WTC11 (cell line): ENCODE measurements around the gene MEST. TPM values are rescaled to one million over a fixed set of nuclear protein-coding genes. Genes with fewer than 3 reads are reported as not detected.

ENCODE experiments used
- ATAC-seq: fragments of 200-7000 bp; cut with Tn5 transposase; 2 replicates; pipeline ENCODE4 v1.10.0; 2021; ENCODE audit warnings: mild to moderate bottlenecking, moderate library complexity
- CTCF ChIA-PET: fragments of 300-600 bp; sonication (Branson Sonifier 250); formaldehyde crosslinking; loops from one replicate; lab custom pipeline; 2021; ENCODE audit warnings: antibody characterized with exemption; lab: Charles Lee
- POLR2A ChIA-PET: fragments of 350-600 bp; sonication (Branson Sonifier 250); formaldehyde crosslinking; loops from one replicate; lab custom pipeline; 2021; ENCODE audit warnings: antibody characterized with exemption; lab: Charles Lee
- DNase-seq: peaks from one replicate; pipeline ENCODE4 v3.0.0; 2021; ENCODE audit warnings: low spot score
- H3K27ac Mint-ChIP-seq: 2 replicates; pipeline ENCODE4 v1.8.0; 2021; ENCODE audit warnings: mixed read lengths
- H3K27me3 Mint-ChIP-seq: 2 replicates; pipeline ENCODE4 v1.8.0; 2021; ENCODE audit warnings: low read depth, mild to moderate bottlenecking, moderate library complexity, mixed read lengths
- H3K36me3 Mint-ChIP-seq: 2 replicates; pipeline ENCODE4 v1.8.0; 2021; ENCODE audit warnings: mixed read lengths
- H3K4me1 Mint-ChIP-seq: 2 replicates; pipeline ENCODE4 v1.8.0; 2022; ENCODE audit warnings: mixed read lengths
- H3K4me3 Mint-ChIP-seq: 2 replicates; pipeline ENCODE4 v1.8.0; 2021; ENCODE audit warnings: mild to moderate bottlenecking, moderate library complexity, mixed read lengths
- H3K9me3 Mint-ChIP-seq: 2 replicates; pipeline ENCODE4 v1.8.0; 2021; ENCODE audit warnings: mixed read lengths
- AR ChIP-seq: fragments of 250-450 bp; sonication (Bioruptor Pico); IDR thresholded peaks from 2 replicates; pipeline ENCODE4 v1.9.0; 2021; ENCODE audit warnings: mild to moderate bottlenecking
- ATF2 ChIP-seq: sonication (generic); formaldehyde crosslinking; IDR thresholded peaks from 2 replicates; pipeline ENCODE4 v1.8.1; 2022; ENCODE audit warnings: low read depth, missing genetic modification reagents, borderline replicate concordance
- CREB1 ChIP-seq: sonication (generic); formaldehyde crosslinking; IDR thresholded peaks from 2 replicates; pipeline ENCODE4 v1.8.0; 2023; ENCODE audit warnings: mild to moderate bottlenecking, missing genetic modification reagents
- CREM ChIP-seq: sonication (generic); formaldehyde crosslinking; IDR thresholded peaks from 2 replicates; pipeline ENCODE4 v1.8.1; 2022; ENCODE audit warnings: mild to moderate bottlenecking, missing genetic modification reagents, moderate library complexity
- E2F1 ChIP-seq: sonication (generic); formaldehyde crosslinking; IDR thresholded peaks from 2 replicates; pipeline ENCODE4 v1.8.0; 2022; ENCODE audit warnings: mild to moderate bottlenecking, missing genetic modification reagents
- E2F4 ChIP-seq: sonication (generic); formaldehyde crosslinking; IDR thresholded peaks from 2 replicates; pipeline ENCODE4 v1.8.1; 2022; ENCODE audit warnings: low read depth, mild to moderate bottlenecking, moderate library complexity, missing genetic modification reagents, borderline replicate concordance
- ELF4 ChIP-seq: sonication (generic); formaldehyde crosslinking; IDR thresholded peaks from 2 replicates; pipeline ENCODE4 v1.8.1; 2022; ENCODE audit warnings: low read depth, mild to moderate bottlenecking, moderate library complexity, missing genetic modification reagents
- FOXK1 ChIP-seq: sonication (generic); formaldehyde crosslinking; IDR thresholded peaks from 2 replicates; pipeline ENCODE4 v1.8.0; 2022; ENCODE audit warnings: mild to moderate bottlenecking, moderate library complexity, missing genetic modification reagents
- IRF1 ChIP-seq: sonication (generic); formaldehyde crosslinking; IDR thresholded peaks from 2 replicates; pipeline ENCODE4 v1.8.0; 2023; ENCODE audit warnings: missing genetic modification reagents
- NFATC4 ChIP-seq: fragments of 250-450 bp; sonication (Bioruptor Pico); IDR thresholded peaks from 2 replicates; pipeline ENCODE4 v1.9.0; 2021; ENCODE audit warnings: mild to moderate bottlenecking
- RELA ChIP-seq: sonication (generic); formaldehyde crosslinking; IDR thresholded peaks from 2 replicates; pipeline ENCODE4 v1.8.1; 2022; ENCODE audit warnings: missing genetic modification reagents, mild to moderate bottlenecking, borderline replicate concordance
- STAT6 ChIP-seq: sonication (generic); formaldehyde crosslinking; conservative IDR thresholded peaks from 2 replicates; pipeline ENCODE4 v1.8.1; 2023; ENCODE audit warnings: mild to moderate bottlenecking, low read depth, missing genetic modification reagents, moderate library complexity
- ZNF138 ChIP-seq: sonication (generic); formaldehyde crosslinking; conservative IDR thresholded peaks from 2 replicates; pipeline ENCODE4 v1.8.1; 2022; ENCODE audit warnings: mild to moderate bottlenecking, moderate library complexity, missing genetic modification reagents
- ZNF317 ChIP-seq: sonication (generic); formaldehyde crosslinking; IDR thresholded peaks from 2 replicates; pipeline ENCODE4 v1.8.1; 2023; ENCODE audit warnings: low read depth, mild to moderate bottlenecking, moderate library complexity, missing genetic modification reagents, borderline replicate concordance
- ZNF671 ChIP-seq: fragments of 250-450 bp; sonication (Bioruptor Pico); IDR thresholded peaks from 2 replicates; pipeline ENCODE4 v1.8.0; 2021; ENCODE audit warnings: mild to moderate bottlenecking
- total RNA-seq: library from RNA; stranded (reverse); gene quantifications from 3 replicates; pipeline ENCODE4 v1.2.3, GENCODE V29; 2021

The MEST gene
- total RNA-seq, 1 experiment from 2014 or later: 188 TPM

- CTCF ChIA-PET: interaction anchor here (0.8 to 1.2 kb wide), 4 partner anchors 11 to 214 kb away, joined by 3 to 4 read pairs (median 4); no protein-coding TSS in a partner anchor
- H3K4me3 Mint-ChIP-seq: peak overlapping the region; percentile 75
- H3K27ac Mint-ChIP-seq: no peak overlapping the region
- POLR2A ChIA-PET: interaction anchor here (0.7 kb wide), 1 partner anchor 106 kb away, joined by 4 read pairs; no protein-coding TSS in a partner anchor
- ATAC-seq (no peak), DNase-seq (no peak)
- H3K9me3 Mint-ChIP-seq: 0 out of 2 replicates have a peak, but pooled peaks cover 5% of the 10 kb centered on the region
- H3K36me3 Mint-ChIP-seq: no peaks in the 10 kb centered on the region
- H3K4me1 Mint-ChIP-seq: peaks cover 40% of the 10 kb centered on the region
- peaks cover 13% of the 10 kb centered on the region for H3K27me3 Mint-ChIP-seq
- TF ChIP-seq ZNF317 (CRISPR knock-in tag) (no peak), NFATC4 (CRISPR knock-in tag) (no peak), STAT6 (CRISPR knock-in tag) (no peak), IRF1 (CRISPR knock-in tag) (no peak), ZNF671 (CRISPR knock-in tag) (no peak), CREB1 (CRISPR knock-in tag) (no peak), RELA (no peak), ELF4 (no peak), FOXK1 (no peak), E2F1 (CRISPR knock-in tag) (no peak), ATF2 (CRISPR knock-in tag) (no peak), CREM (CRISPR knock-in tag) (no peak), AR (CRISPR knock-in tag) (no peak), ZNF138 (CRISPR knock-in tag) (no peak), E2F4 (CRISPR knock-in tag) (no peak)
Measured at GRCh38 chr7:130486954-130487436, 4.9 kb upstream of the MEST start.
